KOPT-K1 (cell line): ENCODE results near the gene NECTIN4.

ENCODE experiments used
- H3K27ac ChIP-seq: fragments of 200-600 bp; sonication (generic); 2 replicates; pipeline ENCODE4 v1.5.1; 2016; ENCODE audit warnings: antibody characterized with exemption, mild to moderate bottlenecking, low read depth, low read length; ENCODE audit not compliant: poor library complexity, severe bottlenecking
- H3K36me3 ChIP-seq: fragments of 200-600 bp; sonication (generic); 2 replicates; pipeline ENCODE4 v1.5.1; 2017; ENCODE audit warnings: antibody characterized with exemption, mild to moderate bottlenecking, low read length, moderate library complexity; ENCODE audit not compliant: insufficient read depth
- H3K9me3 ChIP-seq: fragments of 200-600 bp; sonication (generic); 2 replicates; pipeline ENCODE4 v1.5.1; 2017; ENCODE audit warnings: antibody characterized with exemption, low read length, mild to moderate bottlenecking; ENCODE audit not compliant: insufficient read depth, poor library complexity, severe bottlenecking

NECTIN4 gene

GRCh38 chr1:161080441-161081405 is 8.6 kb downstream of the NECTIN4 start:
- Histone ChIP-seq H3K27ac (no peak overlapping the region), H3K36me3 (no peaks in the 10 kb centered on the region), H3K9me3 (no peaks in the 10 kb centered on the region)

DNA sequence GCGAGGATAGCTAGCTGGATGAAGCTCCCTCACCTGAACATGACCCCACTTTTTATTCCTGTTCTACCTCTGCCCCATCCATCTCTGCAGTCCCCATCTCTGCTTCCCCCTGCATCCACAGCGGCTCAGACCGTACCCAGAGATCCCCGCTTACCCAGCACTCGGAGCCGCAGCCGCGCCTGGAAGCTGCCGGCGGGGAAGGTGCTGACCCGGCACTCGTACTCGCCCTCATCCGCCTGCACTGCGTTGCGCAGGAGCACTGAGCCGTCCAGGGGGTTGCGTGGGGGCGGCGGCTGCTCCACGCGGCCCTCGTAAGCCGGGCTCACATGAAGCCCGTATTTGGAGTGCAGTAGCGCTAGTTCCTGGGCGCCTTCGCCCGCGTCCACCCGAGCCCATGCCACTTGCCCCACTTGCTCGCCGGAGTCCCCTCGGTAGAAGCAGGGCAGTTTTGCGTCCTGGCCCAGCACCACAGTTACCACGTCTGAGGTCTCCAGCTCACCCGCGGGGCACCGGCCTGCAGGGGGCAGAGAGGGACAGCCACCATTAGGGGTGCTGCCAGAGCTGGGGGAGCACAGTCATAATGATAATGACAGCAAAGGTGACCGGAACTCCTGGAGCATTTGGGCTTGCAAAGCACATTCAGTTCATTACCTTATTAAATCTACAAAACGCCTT is 9.8 kb downstream of the NECTIN4 start:
- H3K36me3 ChIP-seq: no peaks in the 10 kb centered on the region
- no peaks in the 10 kb centered on the region for H3K9me3 ChIP-seq
- no peak overlapping the region for H3K27ac ChIP-seq

DNA sequence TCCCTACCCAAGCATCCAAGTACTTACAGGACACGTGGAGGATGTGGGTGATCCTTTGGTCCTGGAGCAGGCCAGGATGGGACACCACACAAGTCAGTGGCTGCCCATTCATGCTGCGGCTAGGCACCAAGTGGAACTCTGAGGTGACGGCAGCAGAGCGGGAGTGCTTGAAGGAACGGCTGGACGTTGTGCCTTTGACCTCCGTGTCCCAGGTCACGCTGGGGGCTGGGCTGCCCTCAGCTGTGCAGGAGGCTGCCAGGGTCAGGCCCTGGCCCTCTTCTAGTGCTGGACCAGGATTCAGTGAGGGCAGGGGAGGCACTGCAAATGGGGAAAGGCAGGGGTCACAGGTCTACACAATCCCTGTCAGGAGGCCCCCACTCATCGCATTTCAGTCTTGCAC is 11.9 kb downstream of the NECTIN4 start:
- H3K36me3 ChIP-seq: no peaks in the 10 kb centered on the region
- H3K9me3 ChIP-seq: no peaks in the 10 kb centered on the region
- H3K27ac ChIP-seq: no peak overlapping the region

- Histone ChIP-seq H3K27ac (no peak overlapping the region), H3K36me3 (no peaks in the 10 kb centered on the region), H3K9me3 (no peaks in the 10 kb centered on the region)
Measured at GRCh38 chr1:161076410-161076809, 12.9 kb downstream of the NECTIN4 start.

- Histone ChIP-seq H3K36me3 (no peaks in the 10 kb centered on the region), H3K9me3 (no peaks in the 10 kb centered on the region), H3K27ac (no peak overlapping the region)
Measured at GRCh38 chr1:161074676-161075368, 14.5 kb downstream of the NECTIN4 start.

DNA sequence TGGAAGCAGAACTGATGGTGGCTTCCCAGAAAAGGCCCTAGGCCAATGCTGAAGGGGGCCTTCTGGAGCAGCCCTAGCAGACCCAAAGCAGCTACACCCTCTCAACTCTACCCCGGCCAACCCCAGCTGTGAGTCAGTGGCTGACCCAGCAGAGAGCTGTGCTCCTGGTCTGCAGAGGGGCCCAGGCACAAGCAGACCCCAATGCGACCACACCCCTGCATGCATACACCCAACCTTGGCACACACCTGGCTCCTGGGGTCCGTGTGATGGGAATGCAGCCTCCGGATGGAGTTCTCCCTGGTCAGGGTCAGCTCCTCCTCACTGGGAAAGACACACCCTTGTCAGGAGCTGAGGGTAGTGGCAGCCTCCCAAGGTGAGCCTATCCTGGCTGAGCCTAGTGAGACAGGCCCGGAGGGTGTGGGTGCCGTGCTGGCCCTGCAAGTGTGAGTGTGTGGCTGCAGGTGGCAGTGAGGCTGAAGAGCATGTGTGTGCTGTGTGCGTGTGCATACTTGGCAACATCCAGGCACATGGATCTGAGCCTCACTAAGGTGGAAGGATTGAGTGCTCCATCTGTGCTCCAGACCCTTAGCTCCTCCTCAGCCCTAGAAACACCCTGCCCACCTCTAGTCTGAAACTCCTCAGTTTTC is 15.8 kb downstream of the NECTIN4 start:
- no peaks in the 10 kb centered on the region for H3K36me3 ChIP-seq
- no peaks in the 10 kb centered on the region for H3K9me3 ChIP-seq
- H3K27ac ChIP-seq: peak overlapping the region; percentile 7

DNA sequence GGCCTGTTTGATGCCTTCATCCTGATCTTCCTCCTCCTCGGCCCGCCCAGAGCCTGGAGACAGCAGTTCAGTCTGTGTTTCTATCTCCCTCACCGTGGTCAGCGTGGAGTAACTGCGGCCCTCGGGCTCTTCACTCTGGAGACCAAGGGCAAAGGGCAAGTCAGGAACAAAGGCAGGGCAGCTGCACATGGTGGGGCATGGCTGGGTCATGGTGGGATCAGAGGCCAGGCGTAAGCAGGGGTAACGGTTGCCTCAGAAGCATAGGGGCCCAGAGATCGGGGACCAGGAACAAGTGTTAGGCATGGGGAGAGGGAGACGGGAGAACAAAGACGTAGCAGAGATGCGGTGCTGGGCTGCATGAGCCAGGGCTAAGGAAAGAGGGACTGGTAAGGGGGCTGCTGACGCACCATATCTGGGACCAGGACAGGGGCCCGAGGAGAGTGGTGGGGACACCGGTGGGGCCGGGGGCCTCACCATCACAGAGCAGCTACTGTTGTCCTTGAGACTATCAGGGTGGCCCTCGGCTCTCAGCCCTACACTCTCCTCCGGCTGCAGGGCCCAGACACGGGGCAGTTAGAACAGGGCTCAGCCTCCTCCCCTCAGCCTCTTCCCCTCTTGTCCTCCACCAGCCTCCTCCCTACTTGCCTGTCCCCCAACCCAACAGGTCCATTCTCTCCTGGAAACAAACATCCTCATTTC is 16.5 kb downstream of the NECTIN4 start:
- H3K27ac ChIP-seq: peak overlapping the region; percentile 7
- H3K9me3 ChIP-seq: no peaks in the 10 kb centered on the region
- H3K36me3 ChIP-seq: no peaks in the 10 kb centered on the region

- H3K27ac ChIP-seq: peak overlapping the region; percentile 0
- H3K9me3 ChIP-seq: no peaks in the 10 kb centered on the region
- H3K36me3 ChIP-seq: peaks cover 3% of the 10 kb centered on the region
Measured at GRCh38 chr1:161071886-161072371, 17.4 kb downstream of the NECTIN4 start.

DNA sequence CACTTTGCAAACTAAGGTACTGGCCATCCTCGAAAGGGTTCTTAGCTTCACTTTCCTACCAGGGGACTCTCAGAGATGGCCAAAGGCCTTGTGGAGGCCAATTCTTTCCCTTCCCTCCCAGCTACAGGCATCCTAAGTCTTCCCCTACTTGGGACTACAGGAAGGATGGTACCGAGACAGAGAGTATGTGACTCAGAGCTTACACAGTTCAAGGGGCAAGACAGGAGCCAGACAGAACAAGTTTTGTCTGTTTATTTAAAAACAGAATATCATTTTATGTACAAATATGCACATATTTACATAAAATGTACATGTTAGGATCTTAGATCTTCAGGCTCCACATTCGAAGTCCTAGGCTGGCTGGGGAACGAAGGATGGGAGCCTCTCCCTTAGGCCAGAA is 18.6 kb downstream of the NECTIN4 start:
- Histone ChIP-seq H3K27ac (peak overlapping the region; percentile 98), H3K9me3 (no peaks in the 10 kb centered on the region), H3K36me3 (peaks cover 14% of the 10 kb centered on the region)

GRCh38 chr1:161069731-161070270 is 19.6 kb downstream of the NECTIN4 start, which contains the start of gene ARHGAP30:
Gene ARHGAP30, minus strand, starts transcription at chr1:161069891. Its CDS starts 267 bp downstream, at chr1:161069624.
- Histone ChIP-seq H3K27ac (peak within 1 kb of the TSS; percentile 98), H3K9me3 (no peaks in the 10 kb centered on the region)

GRCh38 chr1:161069241-161069640 is 20.1 kb downstream of the NECTIN4 start:
- Histone ChIP-seq H3K27ac (peak overlapping the region; percentile 98), H3K9me3 (no peaks in the 10 kb centered on the region), H3K36me3 (peaks cover 19% of the 10 kb centered on the region)

More at GRCh38 chr1:161069731-161070270, 19.6 kb downstream of the NECTIN4 start, which contains the start of gene ARHGAP30:
- peaks cover 14% of the 10 kb centered on the region for H3K36me3 ChIP-seq

- Histone ChIP-seq H3K9me3 (no peaks in the 10 kb centered on the region), H3K27ac (peak overlapping the region; percentile 98), H3K36me3 (peaks cover 26% of the 10 kb centered on the region)
Measured at GRCh38 chr1:161068306-161069234, 20.8 kb downstream of the NECTIN4 start.

DNA sequence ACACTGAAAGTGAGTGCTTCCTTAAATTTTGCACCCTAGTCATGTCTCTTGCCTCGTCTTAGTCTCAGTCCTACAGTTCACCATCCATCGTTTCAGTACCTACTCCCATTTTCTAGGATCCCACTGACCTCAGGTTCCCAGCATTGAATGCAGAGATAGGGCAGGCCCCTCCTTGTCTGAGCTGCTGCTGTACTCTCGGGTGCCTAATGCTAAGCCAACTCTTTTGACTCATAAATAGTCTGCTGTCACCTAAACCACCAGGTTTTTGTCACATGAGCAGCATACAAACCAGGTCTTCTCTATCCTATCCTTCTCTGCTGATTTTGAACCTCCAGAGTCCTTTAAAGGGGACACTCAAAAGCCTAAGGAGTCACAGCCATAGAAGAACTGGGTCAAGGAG is 22.7 kb downstream of the NECTIN4 start:
- H3K9me3 ChIP-seq: no peaks in the 10 kb centered on the region
- no peak overlapping the region for H3K27ac ChIP-seq
- H3K36me3 ChIP-seq: peaks cover 44% of the 10 kb centered on the region
